WTC11 (cell line): ENCODE data around the gene MTA1. TPM values are rescaled to one million over a fixed set of nuclear protein-coding genes. Genes with fewer than 3 reads are reported as not detected.

ENCODE experiments used
- ATAC-seq: fragments of 200-7000 bp; cut with Tn5 transposase; 2 replicates; pipeline ENCODE4 v1.10.0; 2021; ENCODE audit warnings: mild to moderate bottlenecking, moderate library complexity
- CTCF ChIA-PET: fragments of 300-600 bp; sonication (Branson Sonifier 250); formaldehyde crosslinking; loops from one replicate; lab custom pipeline; 2021; ENCODE audit warnings: antibody characterized with exemption; lab: Charles Lee
- POLR2A ChIA-PET: fragments of 350-600 bp; sonication (Branson Sonifier 250); formaldehyde crosslinking; loops from one replicate; lab custom pipeline; 2021; ENCODE audit warnings: antibody characterized with exemption; lab: Charles Lee
- DNase-seq: peaks from one replicate; pipeline ENCODE4 v3.0.0; 2021; ENCODE audit warnings: low spot score
- H3K27ac Mint-ChIP-seq: 2 replicates; pipeline ENCODE4 v1.8.0; 2021; ENCODE audit warnings: mixed read lengths
- H3K27me3 Mint-ChIP-seq: 2 replicates; pipeline ENCODE4 v1.8.0; 2021; ENCODE audit warnings: low read depth, mild to moderate bottlenecking, moderate library complexity, mixed read lengths
- H3K36me3 Mint-ChIP-seq: 2 replicates; pipeline ENCODE4 v1.8.0; 2021; ENCODE audit warnings: mixed read lengths
- H3K4me1 Mint-ChIP-seq: 2 replicates; pipeline ENCODE4 v1.8.0; 2022; ENCODE audit warnings: mixed read lengths
- H3K4me3 Mint-ChIP-seq: 2 replicates; pipeline ENCODE4 v1.8.0; 2021; ENCODE audit warnings: mild to moderate bottlenecking, moderate library complexity, mixed read lengths
- H3K9me3 Mint-ChIP-seq: 2 replicates; pipeline ENCODE4 v1.8.0; 2021; ENCODE audit warnings: mixed read lengths
- ARID4B ChIP-seq: sonication (generic); formaldehyde crosslinking; IDR thresholded peaks from 2 replicates; pipeline ENCODE4 v1.8.0; 2023; ENCODE audit warnings: missing genetic modification reagents, mild to moderate bottlenecking, borderline replicate concordance
- CREM ChIP-seq: sonication (generic); formaldehyde crosslinking; IDR thresholded peaks from 2 replicates; pipeline ENCODE4 v1.8.1; 2022; ENCODE audit warnings: mild to moderate bottlenecking, missing genetic modification reagents, moderate library complexity
- E2F4 ChIP-seq: sonication (generic); formaldehyde crosslinking; IDR thresholded peaks from 2 replicates; pipeline ENCODE4 v1.8.1; 2022; ENCODE audit warnings: low read depth, mild to moderate bottlenecking, moderate library complexity, missing genetic modification reagents, borderline replicate concordance
- ETV6 ChIP-seq: sonication (generic); formaldehyde crosslinking; IDR thresholded peaks from 2 replicates; pipeline ENCODE4 v1.8.1; 2022; ENCODE audit warnings: mild to moderate bottlenecking, missing genetic modification reagents
- MAX ChIP-seq: sonication (generic); formaldehyde crosslinking; IDR thresholded peaks from 2 replicates; pipeline ENCODE4 v1.8.0; 2022; ENCODE audit warnings: mild to moderate bottlenecking, missing genetic modification reagents
- NFYB ChIP-seq: sonication (generic); formaldehyde crosslinking; conservative IDR thresholded peaks from 2 replicates; pipeline ENCODE4 v1.8.0; 2022; ENCODE audit warnings: low read depth, missing genetic modification reagents
- RORB ChIP-seq: fragments of 250-450 bp; sonication (Bioruptor Pico); IDR thresholded peaks from 2 replicates; pipeline ENCODE4 v1.9.0; 2021; ENCODE audit warnings: mild to moderate bottlenecking
- SOX15 ChIP-seq: fragments of 250-450 bp; sonication (Bioruptor Pico); IDR thresholded peaks from 2 replicates; pipeline ENCODE4 v1.9.0; 2021; ENCODE audit warnings: mild to moderate bottlenecking
- SP1 ChIP-seq: sonication (generic); formaldehyde crosslinking; conservative IDR thresholded peaks from 2 replicates; pipeline ENCODE4 v1.8.1; 2022; ENCODE audit warnings: missing genetic modification reagents
- ZNF317 ChIP-seq: sonication (generic); formaldehyde crosslinking; IDR thresholded peaks from 2 replicates; pipeline ENCODE4 v1.8.1; 2023; ENCODE audit warnings: low read depth, mild to moderate bottlenecking, moderate library complexity, missing genetic modification reagents, borderline replicate concordance
- ZNF423 ChIP-seq: fragments of 250-450 bp; sonication (Bioruptor Pico); IDR thresholded peaks from 2 replicates; pipeline ENCODE4 v2.1.2; 2022; ENCODE audit warnings: mild to moderate bottlenecking, moderate library complexity
- ZNF425 ChIP-seq: fragments of 250-450 bp; sonication (Bioruptor Pico); conservative IDR thresholded peaks from 2 replicates; pipeline ENCODE4 v1.9.0; 2021; ENCODE audit warnings: mild to moderate bottlenecking
- ZSCAN18 ChIP-seq: fragments of 250-450 bp; sonication (Bioruptor Pico); IDR thresholded peaks from 2 replicates; pipeline ENCODE4 v2.1.2; 2022; ENCODE audit warnings: mild to moderate bottlenecking, moderate library complexity
- total RNA-seq: library from RNA; stranded (reverse); gene quantifications from 3 replicates; pipeline ENCODE4 v1.2.3, GENCODE V29; 2021

The MTA1 gene
- total RNA-seq, 1 experiment from 2014 or later: 279 TPM

GRCh38 chr14:105489542-105490266 lies 70.1 kb downstream of the MTA1 start:
- Mint-ChIP-seq H3K36me3 (no peaks in the 10 kb centered on the region), H3K4me3 (peak overlapping the region; percentile 59), H3K27me3 (peaks cover 49% of the 10 kb centered on the region), H3K27ac (no peak overlapping the region), H3K4me1 (peaks cover 4% of the 10 kb centered on the region), H3K9me3 (no peaks in the 10 kb centered on the region)
- ATAC-seq (peak; percentile 9), DNase-seq (peak; percentile 85)
- ChIA-PET POLR2A (interaction anchor here (0.6 to 1.7 kb wide), 2 partner anchors 9 to 119 kb away, joined by 5 to 10 read pairs; no protein-coding TSS in a partner anchor), CTCF (interaction anchor here (0.6 to 3.4 kb wide), 25 partner anchors 8 to 335 kb away, joined by 3 to 93 read pairs (median 7); partner anchors contain the start of gene BRF1)
- TF ChIP-seq RORB (CRISPR knock-in tag) (no peak), MAX (CRISPR knock-in tag) (peak; percentile 30; the same call in 1 of the 2 replicates), SP1 (CRISPR knock-in tag) (peak; percentile 45), ZNF423 (CRISPR knock-in tag) (0 out of 2 replicates have a peak, but pooled peaks have one; percentile 1), E2F4 (CRISPR knock-in tag) (no peak), ETV6 (CRISPR knock-in tag) (peak; percentile 51; the same call in 1 of the 2 replicates)

- TF ChIP-seq NFYB: no peak
- TF ChIP-seq ARID4B: no peak
- no peak for TF ChIP-seq ZSCAN18 (CRISPR knock-in tag)
- TF ChIP-seq SOX15 (CRISPR knock-in tag): no peak
- TF ChIP-seq CREM (CRISPR knock-in tag): 0 out of 2 replicates have a peak, but pooled peaks have one; percentile 4
- no peak for TF ChIP-seq ZNF425
- no peak; the same call in 1 of the 2 replicates for TF ChIP-seq ZNF317
- ATAC-seq (no peak), DNase-seq (no peak)
- peaks cover 43% of the 10 kb centered on the region for H3K27me3 Mint-ChIP-seq
- H3K27ac Mint-ChIP-seq: no peak overlapping the region
- peaks cover 4% of the 10 kb centered on the region for H3K4me1 Mint-ChIP-seq
- CTCF ChIA-PET: interaction anchor here (0.6 to 3.4 kb wide), 26 partner anchors 9 to 335 kb away, joined by 3 to 93 read pairs (median 6); partner anchors contain the start of gene BRF1
- H3K4me3 Mint-ChIP-seq: no peak overlapping the region
- H3K9me3 Mint-ChIP-seq: no peaks in the 10 kb centered on the region
- POLR2A ChIA-PET: interaction anchor here (1.7 kb wide), 1 partner anchor 9 kb away, joined by 10 read pairs; no protein-coding TSS in a partner anchor
- H3K36me3 Mint-ChIP-seq: no peaks in the 10 kb centered on the region
Observed at GRCh38 chr14:105490267-105490571, 70.6 kb downstream of the MTA1 start.
